ENCODE data around the gene GASK1A.

- TF ChIP-seq RARB (CRISPR knock-in tag; IDR thresholded peaks at IDR 0.05): no peak
- no peak for TF ChIP-seq GLIS3 (CRISPR knock-in tag; IDR thresholded peaks at IDR 0.05)
- TF ChIP-seq ZFP3 (CRISPR knock-in tag; IDR thresholded peaks at IDR 0.05): no peak
- no peak for TF ChIP-seq PATZ1 (CRISPR knock-in tag; IDR thresholded peaks at IDR 0.05; ENCODE audit: borderline replicate concordance)
- no peak for TF ChIP-seq ZNF565 (CRISPR knock-in tag; conservative IDR thresholded peaks at IDR 0.05; ENCODE audit: low read depth)
- TF ChIP-seq OSR1 (CRISPR knock-in tag; IDR thresholded peaks at IDR 0.05): no peak
- no peak for TF ChIP-seq ZC3H10 (CRISPR knock-in tag; IDR thresholded peaks at IDR 0.05)
- TF ChIP-seq ZFP30 (CRISPR knock-in tag; IDR thresholded peaks at IDR 0.05): no peak
- no peak for TF ChIP-seq CSDC2 (CRISPR knock-in tag; IDR thresholded peaks at IDR 0.05)
Observed at GRCh38 chr3:43043071-43043766, 64.1 kb downstream of the GASK1A start.

Data from SK-N-SH treated with all-trans-retinoic acid at 6 μM for 48 hours (cell line).